ENCODE measurements around the gene PM20D2.

DNA sequence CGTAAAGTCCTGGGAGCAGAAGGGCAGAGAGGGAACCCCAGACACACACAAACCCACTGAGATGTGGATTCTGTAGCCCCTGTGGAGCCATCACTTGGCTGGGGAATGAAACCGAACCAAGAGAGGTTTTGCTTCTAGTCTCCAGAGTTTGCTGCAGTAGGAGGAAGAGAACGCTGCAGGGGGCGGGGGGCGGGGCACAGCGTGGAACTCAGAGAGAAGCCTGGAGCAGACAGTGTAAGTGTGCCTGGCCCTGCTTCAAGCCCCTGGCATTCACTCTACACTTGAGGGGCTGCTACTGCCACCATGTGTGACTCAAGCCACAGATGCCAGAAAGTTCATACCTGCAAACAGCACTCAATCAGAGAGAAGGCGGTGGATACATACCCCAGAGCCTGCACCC lies 52.4 kb downstream of the PM20D2 start:
- TF ChIP-seq RARB (CRISPR knock-in tag; IDR thresholded peaks at IDR 0.05), result no peak
- TF ChIP-seq ESRRG (CRISPR knock-in tag; IDR thresholded peaks at IDR 0.05), result no peak
- no peak for TF ChIP-seq BACH2 (CRISPR knock-in tag; IDR thresholded peaks at IDR 0.05; ENCODE audit: borderline replicate concordance)
- TF ChIP-seq CREB5 (CRISPR knock-in tag; IDR thresholded peaks at IDR 0.05; ENCODE audit: low read depth), result no peak
- TF ChIP-seq ZFP3 (CRISPR knock-in tag; IDR thresholded peaks at IDR 0.05), result no peak
- no peak for TF ChIP-seq TCF4 (CRISPR knock-in tag; IDR thresholded peaks at IDR 0.05; ENCODE audit: borderline replicate concordance)
- no peak for TF ChIP-seq ZNF70 (CRISPR knock-in tag; IDR thresholded peaks at IDR 0.05)
- TF ChIP-seq PATZ1 (CRISPR knock-in tag; IDR thresholded peaks at IDR 0.05; ENCODE audit: borderline replicate concordance), result no peak
- no peak for TF ChIP-seq POU6F1 (CRISPR knock-in tag; IDR thresholded peaks at IDR 0.05; ENCODE audit: borderline replicate concordance, low read depth)
- TF ChIP-seq ZC3H10 (CRISPR knock-in tag; IDR thresholded peaks at IDR 0.05), result no peak
- TF ChIP-seq CSDC2 (CRISPR knock-in tag; IDR thresholded peaks at IDR 0.05), result no peak
- TF ChIP-seq TSHZ2 (CRISPR knock-in tag; IDR thresholded peaks at IDR 0.05), result no peak
- no peak for TF ChIP-seq OSR1 (CRISPR knock-in tag; IDR thresholded peaks at IDR 0.05)
- no peak for TF ChIP-seq SNAI2 (CRISPR knock-in tag; IDR thresholded peaks at IDR 0.05)

Data from SK-N-SH treated with all-trans-retinoic acid at 6 μM for 48 hours (cell line).